SH-SY5Y (cell line): ENCODE results near the gene CYP11A1.

Source experiments
- GATA2 ChIP-seq: IDR thresholded peaks from 2 replicates; pipeline ENCODE4 v1.6.1; 2011; ENCODE audit warnings: mild to moderate bottlenecking, low read depth, low read length
- GATA3 ChIP-seq: IDR thresholded peaks from 2 replicates; pipeline ENCODE4 v1.6.1; 2011; ENCODE audit warnings: low read depth, mild to moderate bottlenecking, low read length, moderate library complexity

GRCh38 chr15:74289671-74290070 lies 77.8 kb downstream of the CYP11A1 start:
- no peak for TF ChIP-seq GATA2
- TF ChIP-seq GATA3 = no peak
